ENCODE results near the gene BDKRB1.

BDKRB1 gene

GRCh38 chr14:96272777-96273473, 16.9 kb downstream of the BDKRB1 start:
- H3K4me1 Mint-ChIP-seq = no peaks in the 10 kb centered on the region
- CTCF ChIA-PET = interaction anchor here (7.7 kb wide), 1 partner anchor 172 kb away, joined by 98 read pairs; no protein-coding TSS in a partner anchor
- H3K9me3 Mint-ChIP-seq = peaks cover 7% of the 10 kb centered on the region
- no peak overlapping the region for H3K4me3 Mint-ChIP-seq
- no peak for DNase-seq
- peaks cover 28% of the 10 kb centered on the region for H3K27me3 Mint-ChIP-seq
- no peak overlapping the region for H3K27ac Mint-ChIP-seq
- H3K36me3 Mint-ChIP-seq = no peaks in the 10 kb centered on the region

GRCh38 chr14:96273629-96274028, 17.6 kb downstream of the BDKRB1 start:
- H3K4me1 Mint-ChIP-seq = no peaks in the 10 kb centered on the region
- H3K9me3 Mint-ChIP-seq = peaks cover 10% of the 10 kb centered on the region
- DNase-seq = no peak
- no peaks in the 10 kb centered on the region for H3K36me3 Mint-ChIP-seq
- peaks cover 28% of the 10 kb centered on the region for H3K27me3 Mint-ChIP-seq
- H3K4me3 Mint-ChIP-seq = no peak overlapping the region
- H3K27ac Mint-ChIP-seq = no peak overlapping the region
- CTCF ChIA-PET = interaction anchor here (0.7 to 7.7 kb wide), 4 partner anchors 11 to 216 kb away, joined by 3 to 98 read pairs (median 4); no protein-coding TSS in a partner anchor

- Mint-ChIP-seq H3K4me1 (no peaks in the 10 kb centered on the region), H3K9me3 (peaks cover 12% of the 10 kb centered on the region), H3K27me3 (peaks cover 28% of the 10 kb centered on the region), H3K4me3 (no peak overlapping the region), H3K36me3 (no peaks in the 10 kb centered on the region), H3K27ac (no peak overlapping the region)
- CTCF ChIA-PET = interaction anchor here (0.7 to 7.7 kb wide), 5 partner anchors 11 to 217 kb away, joined by 3 to 98 read pairs (median 4); no protein-coding TSS in a partner anchor
- DNase-seq = no peak
These were observed 18.1 kb downstream of the BDKRB1 start for GRCh38 chr14:96274122-96274521.

- H3K4me3 Mint-ChIP-seq = no peak overlapping the region
- no peaks in the 10 kb centered on the region for H3K4me1 Mint-ChIP-seq
- peaks cover 15% of the 10 kb centered on the region for H3K9me3 Mint-ChIP-seq
These were observed 18.5 kb downstream of the BDKRB1 start for GRCh38 chr14:96274543-96274942.

GRCh38 chr14:96275177-96276112, 19.4 kb downstream of the BDKRB1 start:
- DNase-seq = peak; percentile 77
- Mint-ChIP-seq H3K9me3 (peaks cover 15% of the 10 kb centered on the region), H3K4me1 (no peaks in the 10 kb centered on the region), H3K36me3 (peaks cover 2% of the 10 kb centered on the region), H3K4me3 (no peak overlapping the region), H3K27ac (no peak overlapping the region), H3K27me3 (peaks cover 25% of the 10 kb centered on the region)
- CTCF ChIA-PET = interaction anchor here (0.6 to 7.7 kb wide), 9 partner anchors 10 to 219 kb away, joined by 3 to 98 read pairs (median 4); no protein-coding TSS in a partner anchor

More at GRCh38 chr14:96274543-96274942, 18.5 kb downstream of the BDKRB1 start:
- Mint-ChIP-seq H3K27me3 (peaks cover 25% of the 10 kb centered on the region), H3K27ac (no peak overlapping the region), H3K36me3 (no peaks in the 10 kb centered on the region)
- no peak for DNase-seq
- CTCF ChIA-PET = interaction anchor here (0.8 to 7.7 kb wide), 7 partner anchors 9 to 219 kb away, joined by 3 to 98 read pairs (median 4); no protein-coding TSS in a partner anchor

GRCh38 chr14:96277890-96278289, 21.9 kb downstream of the BDKRB1 start:
- peaks cover 21% of the 10 kb centered on the region for H3K27me3 Mint-ChIP-seq
- H3K4me3 Mint-ChIP-seq = no peak overlapping the region
- no peak for DNase-seq
- peaks cover 2% of the 10 kb centered on the region for H3K36me3 Mint-ChIP-seq
- CTCF ChIA-PET = no interaction called here
- no peaks in the 10 kb centered on the region for H3K4me1 Mint-ChIP-seq
- H3K27ac Mint-ChIP-seq = no peak overlapping the region
- peaks cover 13% of the 10 kb centered on the region for H3K9me3 Mint-ChIP-seq

- Mint-ChIP-seq H3K27ac (no peak overlapping the region), H3K9me3 (peaks cover 12% of the 10 kb centered on the region), H3K4me1 (no peaks in the 10 kb centered on the region), H3K27me3 (peaks cover 17% of the 10 kb centered on the region), H3K4me3 (no peak overlapping the region), H3K36me3 (peaks cover 2% of the 10 kb centered on the region)
- no peak for DNase-seq
- CTCF ChIA-PET = no interaction called here
These were observed 23.6 kb downstream of the BDKRB1 start for GRCh38 chr14:96279564-96279963.

GRCh38 chr14:96280104-96280503, 24.1 kb downstream of the BDKRB1 start:
- CTCF ChIA-PET = no interaction called here
- DNase-seq = no peak

GRCh38 chr14:96281486-96281885, 25.5 kb downstream of the BDKRB1 start:
- Mint-ChIP-seq H3K9me3 (peaks cover 12% of the 10 kb centered on the region), H3K4me3 (no peak overlapping the region), H3K36me3 (peaks cover 7% of the 10 kb centered on the region), H3K27me3 (peaks cover 12% of the 10 kb centered on the region), H3K4me1 (no peaks in the 10 kb centered on the region), H3K27ac (no peak overlapping the region)
- CTCF ChIA-PET = interaction anchor here (1.0 kb wide), 1 partner anchor 9 kb away, joined by 3 read pairs; no protein-coding TSS in a partner anchor
- no peak for DNase-seq

More at GRCh38 chr14:96280104-96280503, 24.1 kb downstream of the BDKRB1 start:
- H3K9me3 Mint-ChIP-seq = peaks cover 12% of the 10 kb centered on the region
- peaks cover 12% of the 10 kb centered on the region for H3K27me3 Mint-ChIP-seq
- H3K36me3 Mint-ChIP-seq = peaks cover 2% of the 10 kb centered on the region
- no peak overlapping the region for H3K4me3 Mint-ChIP-seq
- no peaks in the 10 kb centered on the region for H3K4me1 Mint-ChIP-seq
- no peak overlapping the region for H3K27ac Mint-ChIP-seq

- Mint-ChIP-seq H3K4me3 (no peak overlapping the region), H3K4me1 (no peaks in the 10 kb centered on the region), H3K27ac (no peak overlapping the region), H3K27me3 (no peaks in the 10 kb centered on the region), H3K36me3 (peaks cover 7% of the 10 kb centered on the region), H3K9me3 (peaks cover 2% of the 10 kb centered on the region)
- no peak for DNase-seq
- CTCF ChIA-PET = no interaction called here
These were observed 28.0 kb downstream of the BDKRB1 start for GRCh38 chr14:96284008-96284407.

- no peaks in the 10 kb centered on the region for H3K4me1 Mint-ChIP-seq
- no peak overlapping the region for H3K4me3 Mint-ChIP-seq
- no peaks in the 10 kb centered on the region for H3K9me3 Mint-ChIP-seq
- no peak overlapping the region for H3K27ac Mint-ChIP-seq
- peaks cover 9% of the 10 kb centered on the region for H3K36me3 Mint-ChIP-seq
- CTCF ChIA-PET = no interaction called here
- no peak for DNase-seq
- H3K27me3 Mint-ChIP-seq = no peaks in the 10 kb centered on the region
These were observed 28.4 kb downstream of the BDKRB1 start for GRCh38 chr14:96284430-96284829.

GRCh38 chr14:96285667-96286066, 29.7 kb downstream of the BDKRB1 start:
- Mint-ChIP-seq H3K9me3 (no peaks in the 10 kb centered on the region), H3K4me1 (no peaks in the 10 kb centered on the region), H3K27ac (peak overlapping the region; percentile 52), H3K36me3 (peaks cover 9% of the 10 kb centered on the region), H3K4me3 (no peak overlapping the region), H3K27me3 (no peaks in the 10 kb centered on the region)
- CTCF ChIA-PET = interaction anchor here (0.9 to 1.0 kb wide), 2 partner anchors 10 to 15 kb away, joined by 3 to 4 read pairs; no protein-coding TSS in a partner anchor
- no peak for DNase-seq

GRCh38 chr14:96286251-96286650, 30.2 kb downstream of the BDKRB1 start:
- CTCF ChIA-PET = interaction anchor here (0.9 to 1.2 kb wide), 3 partner anchors 11 to 14 kb away, joined by 3 to 4 read pairs (median 4); no protein-coding TSS in a partner anchor
- Mint-ChIP-seq H3K36me3 (peaks cover 9% of the 10 kb centered on the region), H3K27me3 (no peaks in the 10 kb centered on the region), H3K4me3 (no peak overlapping the region), H3K4me1 (no peaks in the 10 kb centered on the region), H3K9me3 (no peaks in the 10 kb centered on the region), H3K27ac (no peak overlapping the region)
- no peak for DNase-seq

- Mint-ChIP-seq H3K9me3 (no peaks in the 10 kb centered on the region), H3K36me3 (peaks cover 9% of the 10 kb centered on the region), H3K27ac (no peak overlapping the region), H3K27me3 (no peaks in the 10 kb centered on the region), H3K4me1 (no peaks in the 10 kb centered on the region), H3K4me3 (no peak overlapping the region)
- no peak for DNase-seq
- CTCF ChIA-PET = interaction anchor here (1.3 kb wide), 1 partner anchor 12 kb away, joined by 5 read pairs; no protein-coding TSS in a partner anchor
These were observed 31.8 kb downstream of the BDKRB1 start for GRCh38 chr14:96287856-96288255.
